SU-DHL-6 (cell line): ENCODE results near the gene ADPRHL1.

ENCODE experiments used
- H2AFZ ChIP-seq: fragments of 200-600 bp; sonication (generic); 2 replicates; pipeline ENCODE4 v1.6.1; 2014; ENCODE audit warnings: low read depth, mild to moderate bottlenecking, moderate library complexity, mixed read lengths, antibody characterized with exemption, low read length; ENCODE audit not compliant: severe bottlenecking
- H3F3A ChIP-seq: fragments of 200-600 bp; shearing (Covaris generic); 2 replicates; pipeline ENCODE4 v1.6.0; 2016; ENCODE audit warnings: antibody characterized with exemption, mild to moderate bottlenecking; ENCODE audit not compliant: insufficient read depth
- H3K27ac ChIP-seq: fragments of 200-600 bp; sonication (generic); 2 replicates; pipeline ENCODE4 v1.5.1; 2016; ENCODE audit warnings: low read depth, mild to moderate bottlenecking, low read length, moderate library complexity, mixed read lengths
- H3K27me3 ChIP-seq: fragments of 200-600 bp; sonication (generic), shearing (Covaris generic); 2 replicates; pipeline ENCODE4 v1.6.0; 2014; ENCODE audit warnings: mild to moderate bottlenecking, low read length
- H3K36me3 ChIP-seq: fragments of 200-600 bp; sonication (generic); 2 replicates; pipeline ENCODE4 v1.6.1; 2014; ENCODE audit warnings: mild to moderate bottlenecking, low read length, mixed read lengths
- H3K4me2 ChIP-seq: fragments of 300-600, 200-600 bp; shearing (Covaris generic), sonication (generic); 2 replicates; pipeline ENCODE4 v1.6.0; 2014; ENCODE audit warnings: low read length, low read depth, mild to moderate bottlenecking; ENCODE audit not compliant: poor library complexity, severe bottlenecking
- H3K4me3 ChIP-seq: fragments of 200-600 bp; sonication (generic); 2 replicates; pipeline ENCODE4 v1.5.1; 2014; ENCODE audit warnings: antibody characterized with exemption, low read length, mild to moderate bottlenecking, mixed read lengths; ENCODE audit not compliant: insufficient read depth, poor library complexity, severe bottlenecking
- H3K79me2 ChIP-seq: fragments of 200-600 bp; sonication (generic); 2 replicates; pipeline ENCODE4 v1.6.1; 2014; ENCODE audit warnings: mild to moderate bottlenecking, low read length, moderate library complexity; ENCODE audit not compliant: insufficient read depth
- H3K9ac ChIP-seq: fragments of 200-600 bp; sonication (generic); 2 replicates; pipeline ENCODE4 v1.7.0; 2014; ENCODE audit warnings: mild to moderate bottlenecking, low read length
- H3K9me2 ChIP-seq: fragments of 200-600 bp; sonication (generic); replicated peaks from 2 replicates; pipeline ENCODE4 v1.6.1; 2014; ENCODE audit warnings: low read length; ENCODE audit not compliant: insufficient read depth
- H3K9me3 ChIP-seq: fragments of 200-600 bp; sonication (generic); 2 replicates; pipeline ENCODE4 v1.6.1; 2014; ENCODE audit warnings: low read length, mixed read lengths; ENCODE audit not compliant: insufficient read depth
- H4K20me1 ChIP-seq: fragments of 200-600 bp; sonication (generic); 2 replicates; pipeline ENCODE4 v1.6.1; 2014; ENCODE audit warnings: low read depth, mild to moderate bottlenecking, antibody characterized with exemption, low read length, moderate library complexity, mixed read lengths
- EZH2phosphoT487 ChIP-seq: fragments of 200-600 bp; sonication (generic), shearing (Covaris generic); conservative IDR thresholded peaks from 2 replicates; pipeline ENCODE4 v1.6.1; 2018; ENCODE audit warnings: mild to moderate bottlenecking, antibody characterized with exemption, low read length, moderate library complexity, mixed read lengths
- TF ChIP-seq, protein P1 (sequence below): fragments of 200-600 bp; sonication (generic); IDR thresholded peaks from one replicate; pipeline ENCODE4 v1.5.1; 2017; ENCODE audit warnings: antibody characterized with exemption, mild to moderate bottlenecking, low read length, moderate library complexity; ENCODE audit not compliant: insufficient read depth, poor library complexity, severe bottlenecking

Gene ADPRHL1

DNA sequence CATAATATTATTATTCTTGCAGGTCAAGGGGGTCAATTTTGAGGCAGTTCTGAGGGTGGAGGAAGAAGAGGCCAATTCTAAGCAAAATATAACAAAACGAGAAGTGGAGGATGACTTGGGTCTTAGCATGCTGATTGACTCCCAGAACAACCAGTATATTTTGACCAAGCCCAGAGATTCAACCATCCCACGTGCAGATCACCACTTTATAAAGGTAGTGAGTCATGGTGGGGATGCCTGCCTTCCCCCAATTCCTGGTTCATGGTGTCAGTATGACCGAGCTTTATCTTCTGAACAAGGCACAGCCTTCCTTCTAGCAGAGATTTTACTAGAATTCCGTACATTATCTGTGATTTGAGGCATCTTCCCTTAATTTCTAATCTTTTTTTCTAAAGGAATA, 46.6 kb upstream of the ADPRHL1 start:
- H3K9me3 ChIP-seq: no peaks in the 10 kb centered on the region
- H3F3A ChIP-seq: peaks cover 4% of the 10 kb centered on the region; the same call in 1 of the 2 replicates
- H3K79me2 ChIP-seq: no peaks in the 10 kb centered on the region
- H3K36me3 ChIP-seq: peaks cover 24% of the 10 kb centered on the region
- no peak overlapping the region for H3K9ac ChIP-seq
- no peak overlapping the region for H2AFZ ChIP-seq
- no peak overlapping the region for H3K4me3 ChIP-seq
- no peak overlapping the region for H3K27ac ChIP-seq
- H4K20me1 ChIP-seq: no peaks in the 10 kb centered on the region
- no peaks in the 10 kb centered on the region for H3K9me2 ChIP-seq
- H3K4me2 ChIP-seq: no peak overlapping the region
- TF ChIP-seq EZH2phosphoT487: no peak
- TF ChIP-seq, protein P1, sequence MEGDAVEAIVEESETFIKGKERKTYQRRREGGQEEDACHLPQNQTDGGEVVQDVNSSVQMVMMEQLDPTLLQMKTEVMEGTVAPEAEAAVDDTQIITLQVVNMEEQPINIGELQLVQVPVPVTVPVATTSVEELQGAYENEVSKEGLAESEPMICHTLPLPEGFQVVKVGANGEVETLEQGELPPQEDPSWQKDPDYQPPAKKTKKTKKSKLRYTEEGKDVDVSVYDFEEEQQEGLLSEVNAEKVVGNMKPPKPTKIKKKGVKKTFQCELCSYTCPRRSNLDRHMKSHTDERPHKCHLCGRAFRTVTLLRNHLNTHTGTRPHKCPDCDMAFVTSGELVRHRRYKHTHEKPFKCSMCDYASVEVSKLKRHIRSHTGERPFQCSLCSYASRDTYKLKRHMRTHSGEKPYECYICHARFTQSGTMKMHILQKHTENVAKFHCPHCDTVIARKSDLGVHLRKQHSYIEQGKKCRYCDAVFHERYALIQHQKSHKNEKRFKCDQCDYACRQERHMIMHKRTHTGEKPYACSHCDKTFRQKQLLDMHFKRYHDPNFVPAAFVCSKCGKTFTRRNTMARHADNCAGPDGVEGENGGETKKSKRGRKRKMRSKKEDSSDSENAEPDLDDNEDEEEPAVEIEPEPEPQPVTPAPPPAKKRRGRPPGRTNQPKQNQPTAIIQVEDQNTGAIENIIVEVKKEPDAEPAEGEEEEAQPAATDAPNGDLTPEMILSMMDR: no peak
- no peaks in the 10 kb centered on the region for H3K27me3 ChIP-seq

DNA sequence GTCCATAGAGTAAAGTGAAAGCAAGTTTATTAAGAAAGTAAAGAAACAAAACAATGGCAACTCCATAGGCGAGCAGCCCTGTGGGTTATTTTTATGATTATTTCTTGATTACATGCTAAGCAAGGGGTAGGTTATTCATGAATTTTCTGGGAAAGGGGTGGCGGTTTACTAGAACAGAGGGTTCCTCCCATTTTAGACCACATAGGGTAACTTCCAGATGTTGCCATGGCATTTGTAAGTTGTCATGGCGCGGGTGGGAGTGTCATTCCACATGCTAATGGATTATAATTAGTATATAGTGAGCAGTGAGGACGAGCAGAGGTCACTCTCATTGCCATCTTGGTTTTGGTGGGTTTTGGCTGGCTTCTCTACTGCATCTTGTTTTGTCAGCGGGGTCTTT, 45.6 kb upstream of the ADPRHL1 start:
- Histone ChIP-seq H3K27me3 (no peaks in the 10 kb centered on the region), H3K9ac (no peak overlapping the region), H3K4me3 (no peak overlapping the region), H3K9me2 (no peaks in the 10 kb centered on the region), H3K36me3 (peaks cover 24% of the 10 kb centered on the region), H2AFZ (no peak overlapping the region), H3K9me3 (no peaks in the 10 kb centered on the region), H3K4me2 (no peak overlapping the region), H3K79me2 (no peaks in the 10 kb centered on the region), H3F3A (peaks cover 4% of the 10 kb centered on the region; the same call in 1 of the 2 replicates), H4K20me1 (no peaks in the 10 kb centered on the region), H3K27ac (no peak overlapping the region)
- no peak for TF ChIP-seq EZH2phosphoT487
- TF ChIP-seq, protein P1: no peak

DNA sequence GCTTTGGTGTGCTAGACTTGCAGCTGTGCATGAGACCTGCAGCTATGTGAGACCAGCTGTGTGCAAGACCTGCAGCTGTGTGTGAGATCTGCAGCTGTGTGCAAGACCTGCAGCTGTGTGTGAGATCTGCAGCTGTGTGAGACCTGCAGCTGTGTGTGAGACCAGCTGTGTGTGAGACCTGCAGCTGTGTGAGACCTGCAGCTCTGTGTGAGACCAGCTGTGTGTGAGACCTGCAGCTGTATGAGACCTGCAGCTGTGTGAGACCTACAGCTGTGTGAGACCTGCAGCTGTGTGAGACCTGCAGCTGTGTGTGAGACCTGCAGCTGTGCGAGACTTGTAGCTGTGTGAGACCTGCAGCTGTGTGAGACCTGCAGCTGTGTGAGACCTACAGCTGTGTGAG, 43.9 kb upstream of the ADPRHL1 start:
- Histone ChIP-seq H3K4me2 (no peak overlapping the region), H2AFZ (no peak overlapping the region), H4K20me1 (no peaks in the 10 kb centered on the region), H3K4me3 (no peak overlapping the region), H3K9me2 (no peaks in the 10 kb centered on the region), H3K36me3 (peaks cover 24% of the 10 kb centered on the region), H3K79me2 (no peaks in the 10 kb centered on the region), H3K27ac (no peak overlapping the region), H3F3A (peaks cover 4% of the 10 kb centered on the region; the same call in 1 of the 2 replicates), H3K9ac (no peak overlapping the region), H3K9me3 (no peaks in the 10 kb centered on the region), H3K27me3 (no peaks in the 10 kb centered on the region)
- no peak for TF ChIP-seq EZH2phosphoT487
- TF ChIP-seq, protein P1: no peak
